Type B pancreatic cell (in vitro differentiated cells): Measurements from ENCODE around the gene DAAM2. TPM values are rescaled to one million over a fixed set of nuclear protein-coding genes. Genes with fewer than 3 reads are reported as not detected.

Source experiments
- DNase-seq: peaks from one replicate; pipeline ENCODE4 v3.0.0; 2021; ENCODE audit warnings: mixed read lengths; ENCODE audit not compliant: unreplicated experiment; ENCODE audit errors: extremely low spot score
- H3K27ac Mint-ChIP-seq: 2 replicates; pipeline ENCODE4 v1.8.0; 2021; ENCODE audit warnings: mild to moderate bottlenecking, mixed read lengths
- H3K27me3 Mint-ChIP-seq: 2 replicates; pipeline ENCODE4 v1.8.0; 2021; ENCODE audit warnings: mixed read lengths
- H3K36me3 Mint-ChIP-seq: 2 replicates; pipeline ENCODE4 v1.8.0; 2021; ENCODE audit warnings: mixed read lengths
- H3K4me1 Mint-ChIP-seq: one replicate; pipeline ENCODE4 v1.8.0; 2021; ENCODE audit warnings: mixed read lengths; ENCODE audit not compliant: unreplicated experiment
- H3K4me3 Mint-ChIP-seq: 2 replicates; pipeline ENCODE4 v1.8.0; 2021; ENCODE audit warnings: mild to moderate bottlenecking, mixed read lengths
- H3K9me3 Mint-ChIP-seq: 2 replicates; pipeline ENCODE4 v1.8.0; 2021; ENCODE audit warnings: mixed read lengths
- total RNA-seq: library from RNA; stranded (reverse); gene quantifications from 2 replicates; pipeline ENCODE4 v1.2.1, GENCODE V29; 2021; ENCODE audit warnings: low replicate concordance
- TF ChIP-seq, protein P1 (sequence below): fragments of 200-600 bp; sonication (generic); conservative IDR thresholded peaks from 2 replicates; pipeline ENCODE4 v1.5.0; 2021; ENCODE audit warnings: antibody characterized with exemption, mild to moderate bottlenecking

The DAAM2 gene
- total RNA-seq, 1 donor from 2014 or later = 22.6 TPM

DNA sequence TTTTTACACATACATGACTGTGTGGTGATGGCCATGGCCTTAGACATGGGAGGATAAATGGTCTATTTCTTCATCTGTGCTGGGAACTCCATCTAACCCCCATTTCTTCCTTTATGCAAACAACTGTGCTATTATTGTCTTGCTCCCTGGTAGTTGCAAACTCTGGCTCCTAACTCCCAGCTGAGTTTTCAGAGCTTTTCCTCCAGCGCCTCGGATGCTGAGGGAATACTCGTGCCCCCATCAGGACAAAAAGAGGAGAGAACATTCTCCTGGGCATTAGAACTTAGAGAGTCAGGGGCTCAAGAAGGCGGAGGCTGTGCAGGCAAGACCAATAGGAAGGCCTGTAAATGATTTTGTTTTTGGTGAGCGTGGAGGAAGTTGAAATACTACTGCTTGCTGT lies 2.1 kb downstream of the DAAM2 start:
- Mint-ChIP-seq H3K9me3 (no peaks in the 10 kb centered on the region), H3K36me3 (no peaks in the 10 kb centered on the region), H3K27ac (no peak overlapping the region), H3K27me3 (peaks cover 14% of the 10 kb centered on the region), H3K4me3 (peak overlapping the region; percentile 90), H3K4me1 (peaks cover 25% of the 10 kb centered on the region)
- TF ChIP-seq, protein P1, sequence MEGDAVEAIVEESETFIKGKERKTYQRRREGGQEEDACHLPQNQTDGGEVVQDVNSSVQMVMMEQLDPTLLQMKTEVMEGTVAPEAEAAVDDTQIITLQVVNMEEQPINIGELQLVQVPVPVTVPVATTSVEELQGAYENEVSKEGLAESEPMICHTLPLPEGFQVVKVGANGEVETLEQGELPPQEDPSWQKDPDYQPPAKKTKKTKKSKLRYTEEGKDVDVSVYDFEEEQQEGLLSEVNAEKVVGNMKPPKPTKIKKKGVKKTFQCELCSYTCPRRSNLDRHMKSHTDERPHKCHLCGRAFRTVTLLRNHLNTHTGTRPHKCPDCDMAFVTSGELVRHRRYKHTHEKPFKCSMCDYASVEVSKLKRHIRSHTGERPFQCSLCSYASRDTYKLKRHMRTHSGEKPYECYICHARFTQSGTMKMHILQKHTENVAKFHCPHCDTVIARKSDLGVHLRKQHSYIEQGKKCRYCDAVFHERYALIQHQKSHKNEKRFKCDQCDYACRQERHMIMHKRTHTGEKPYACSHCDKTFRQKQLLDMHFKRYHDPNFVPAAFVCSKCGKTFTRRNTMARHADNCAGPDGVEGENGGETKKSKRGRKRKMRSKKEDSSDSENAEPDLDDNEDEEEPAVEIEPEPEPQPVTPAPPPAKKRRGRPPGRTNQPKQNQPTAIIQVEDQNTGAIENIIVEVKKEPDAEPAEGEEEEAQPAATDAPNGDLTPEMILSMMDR = no peak
- no peak for DNase-seq

DNA sequence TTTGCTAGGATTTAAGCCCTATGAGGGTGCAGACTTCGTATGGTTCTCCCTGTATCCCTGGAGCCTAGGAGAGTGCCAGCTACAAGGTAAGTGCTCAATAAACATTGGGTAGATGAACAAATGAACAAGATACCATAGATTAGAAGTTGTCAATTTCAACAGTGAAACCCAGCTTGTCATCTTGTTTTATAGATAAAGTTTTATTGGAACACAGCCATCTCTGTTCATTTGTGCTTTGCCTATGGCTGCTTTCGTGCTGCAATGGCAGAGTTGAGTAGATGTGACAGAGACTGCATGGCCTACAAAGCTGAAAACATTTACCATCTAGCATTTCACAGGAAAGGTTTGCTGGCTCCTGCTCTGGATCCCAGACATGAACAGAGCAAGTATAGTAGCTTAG lies 5.6 kb downstream of the DAAM2 start:
- no peak overlapping the region for H3K27ac Mint-ChIP-seq
- no peak overlapping the region for H3K4me3 Mint-ChIP-seq
- TF ChIP-seq, protein P1 = no peak
- H3K4me1 Mint-ChIP-seq = peaks cover 44% of the 10 kb centered on the region
- peaks cover 10% of the 10 kb centered on the region for H3K27me3 Mint-ChIP-seq
- no peaks in the 10 kb centered on the region for H3K36me3 Mint-ChIP-seq
- no peak for DNase-seq
- no peaks in the 10 kb centered on the region for H3K9me3 Mint-ChIP-seq

DNA sequence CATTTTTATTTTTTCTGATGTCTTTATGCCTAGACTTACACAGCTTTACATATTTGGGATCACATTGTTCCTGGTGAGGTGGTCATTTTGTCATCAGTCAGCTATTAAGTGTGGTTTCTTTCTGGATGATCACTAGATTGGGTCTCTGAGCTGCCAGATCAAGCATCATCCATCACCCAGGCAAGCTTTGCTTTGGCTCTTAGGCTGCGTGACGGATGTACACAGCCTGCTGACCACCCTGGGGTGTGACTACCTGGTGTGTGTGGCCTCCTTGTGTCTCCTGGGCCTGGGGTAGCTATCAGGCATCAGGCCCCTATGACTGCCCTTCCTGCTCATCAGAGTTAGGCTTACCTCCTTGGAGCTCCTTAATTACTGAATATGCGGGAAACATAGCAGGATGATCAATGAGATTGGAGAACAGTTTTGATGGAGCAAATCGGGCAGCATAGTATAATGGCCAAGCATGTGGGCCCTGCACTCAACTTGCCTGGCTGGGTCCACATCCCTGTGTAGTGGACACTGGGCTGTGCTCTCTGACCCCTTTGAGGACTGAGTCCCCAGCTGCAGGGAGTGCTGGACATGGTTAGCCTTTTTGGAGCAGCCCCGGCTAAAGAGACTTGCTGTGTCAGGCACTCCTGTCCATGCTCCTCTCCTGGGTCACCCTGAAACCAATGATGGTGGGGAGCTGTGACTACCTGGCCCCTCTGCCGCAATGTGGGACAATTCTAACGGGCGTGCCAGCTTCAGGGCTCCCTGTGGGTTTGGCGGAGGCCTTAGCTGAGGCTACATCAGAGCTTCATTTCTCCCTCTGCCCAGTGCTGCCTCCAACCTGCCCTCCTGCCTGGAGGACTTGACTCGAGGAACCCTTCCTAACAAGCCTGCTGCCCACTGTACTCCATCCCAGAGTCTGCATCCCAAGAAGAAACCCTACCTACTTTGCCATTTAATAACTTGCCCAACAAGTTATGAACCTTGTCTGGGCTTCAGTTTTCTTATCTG lies 8.2 kb downstream of the DAAM2 start:
- no peak for DNase-seq
- no peaks in the 10 kb centered on the region for H3K36me3 Mint-ChIP-seq
- TF ChIP-seq, protein P1 = no peak
- no peak overlapping the region for H3K27ac Mint-ChIP-seq
- no peak overlapping the region for H3K4me3 Mint-ChIP-seq
- H3K4me1 Mint-ChIP-seq = peaks cover 42% of the 10 kb centered on the region
- no peaks in the 10 kb centered on the region for H3K9me3 Mint-ChIP-seq
- H3K27me3 Mint-ChIP-seq = no peaks in the 10 kb centered on the region

DNA sequence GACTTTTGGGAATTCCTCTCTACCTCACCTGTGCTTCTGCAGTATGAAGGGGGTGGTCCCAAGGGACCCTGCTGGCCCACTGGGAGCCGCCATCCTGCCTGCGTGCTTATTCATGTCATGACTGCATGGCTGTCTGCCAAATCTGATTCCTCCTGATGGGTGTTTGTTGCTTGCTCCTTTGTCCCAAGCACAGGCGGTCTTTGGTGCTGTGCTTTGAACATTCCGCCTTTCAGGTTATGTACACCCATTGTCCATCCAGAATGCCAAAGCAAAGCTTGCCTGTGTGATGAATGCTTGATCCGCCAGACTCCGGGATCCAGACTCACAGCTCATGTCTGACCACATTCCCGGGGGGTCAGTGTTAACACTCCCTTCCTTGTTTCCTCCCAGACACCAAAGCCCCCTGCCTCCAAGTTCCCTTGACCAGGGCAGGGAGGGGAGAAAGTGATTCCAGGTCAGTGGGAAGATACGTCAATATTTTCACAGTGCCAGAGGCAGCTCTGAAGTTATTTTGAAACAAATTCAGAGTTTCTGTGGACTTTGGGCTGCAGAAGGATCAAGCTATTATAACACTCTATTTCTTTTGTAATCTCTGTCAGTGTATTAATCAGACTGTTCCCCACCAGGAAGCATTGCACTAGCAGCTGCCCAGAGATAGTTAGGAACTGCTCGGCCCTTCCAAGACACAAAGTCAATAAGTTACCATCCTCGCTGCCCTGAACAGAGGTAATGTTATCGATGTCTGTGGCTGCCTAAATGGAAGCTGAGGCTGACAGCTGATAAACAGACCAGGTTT lies 9.5 kb downstream of the DAAM2 start:
- peak overlapping the region; percentile 57 for H3K4me3 Mint-ChIP-seq
- DNase-seq = no peak

DNA sequence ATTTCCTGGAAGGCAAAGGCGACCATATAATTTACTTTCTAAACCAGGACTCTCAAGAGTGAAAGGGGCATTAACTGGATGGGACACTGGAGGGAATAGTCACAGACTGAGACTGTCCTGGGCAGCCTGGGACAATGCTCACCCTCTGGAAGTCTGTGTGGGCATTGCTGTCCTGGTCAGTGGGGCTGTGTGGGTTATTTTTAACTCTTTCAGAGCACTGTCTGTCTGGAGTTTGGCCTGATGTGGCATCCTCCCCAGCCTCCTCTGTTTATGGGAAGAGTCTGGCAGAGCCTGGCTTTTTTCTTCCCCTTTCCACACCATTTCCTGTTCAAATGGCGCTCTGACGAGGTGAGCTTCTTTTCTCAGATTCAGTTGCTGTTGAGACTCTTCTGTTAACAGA lies 11.7 kb downstream of the DAAM2 start:
- Mint-ChIP-seq H3K36me3 (no peaks in the 10 kb centered on the region), H3K9me3 (no peaks in the 10 kb centered on the region), H3K27me3 (no peaks in the 10 kb centered on the region), H3K4me3 (no peak overlapping the region), H3K4me1 (peaks cover 48% of the 10 kb centered on the region), H3K27ac (no peak overlapping the region)
- TF ChIP-seq, protein P1 = no peak
- no peak for DNase-seq

More for the DNA sequence above, 9.5 kb downstream of the DAAM2 start:
- H3K27me3 Mint-ChIP-seq = no peaks in the 10 kb centered on the region
- TF ChIP-seq, protein P1 = no peak
- H3K4me1 Mint-ChIP-seq = peaks cover 41% of the 10 kb centered on the region
- H3K9me3 Mint-ChIP-seq = no peaks in the 10 kb centered on the region
- H3K27ac Mint-ChIP-seq = peak overlapping the region; percentile 67
- H3K36me3 Mint-ChIP-seq = no peaks in the 10 kb centered on the region
